Measurements from ENCODE around the gene PIKFYVE. TPM values are rescaled to one million over a fixed set of nuclear protein-coding genes. Genes with fewer than 3 reads are reported as not detected.

PIKFYVE gene
- total RNA-seq, 1 experiment from 2014 or later = 20.9 TPM

GRCh38 chr2:208406474-208407451, 140.7 kb downstream of the PIKFYVE start, which contains the start of gene PTH2R:
Gene PTH2R (plus strand): TSS chr2:208406792. CDS start chr2:208407044, 252 bp downstream.
- DNase-seq (ENCODE audit: low read depth) = no peak

- DNase-seq (ENCODE audit: low read depth) = peak; percentile 3
Measured at GRCh38 chr2:208407667-208408066, 141.6 kb downstream of the PIKFYVE start.

Other genes starting within 250 kb of the PIKFYVE start
- 3.7 and 7.5 TPM in 2 replicates for gene PLEKHM3, start 240.7 kb upstream of the PIKFYVE start, total RNA-seq (2014; rRNA removed)
- gene CRYGD, start 141.7 kb upstream of the PIKFYVE start, total RNA-seq (2014; rRNA removed) = not detected in 2 replicates
- gene CRYGC, start 136.4 kb upstream of the PIKFYVE start, total RNA-seq (2014; rRNA removed) = not detected in 2 replicates
- not detected in 2 replicates for gene CRYGB, start 120.1 kb upstream of the PIKFYVE start, total RNA-seq (2014; rRNA removed)
- gene CRYGA, start 102.7 kb upstream of the PIKFYVE start, total RNA-seq (2014; rRNA removed) = not detected in 2 replicates
- gene C2orf80, start 76.2 kb upstream of the PIKFYVE start, total RNA-seq (2014; rRNA removed) = not detected in 2 replicates
- 73.2 and 86.5 TPM in 2 replicates for gene IDH1, start 11.2 kb upstream of the PIKFYVE start, total RNA-seq (2014; rRNA removed)
- not detected in 2 replicates for gene PTH2R, start 140.5 kb downstream of the PIKFYVE start, total RNA-seq (2014; rRNA removed)

Data from LHCN-M2 (cell line).